HFFc6 (cell line): Measurements from ENCODE around the gene TMSB4X. TPM values are rescaled to one million over a fixed set of nuclear protein-coding genes. Genes with fewer than 3 reads are reported as not detected.

Source experiments
- DNase-seq: peaks from one replicate; pipeline ENCODE4 v3.0.0-alpha.2; 2018
- H3K27ac Mint-ChIP-seq: 2 replicates; pipeline ENCODE4 v1.8.0; 2020; ENCODE audit warnings: mild to moderate bottlenecking, mixed read lengths
- H3K27me3 Mint-ChIP-seq: 2 replicates; pipeline ENCODE4 v1.8.0; 2021; ENCODE audit warnings: mild to moderate bottlenecking, moderate library complexity, mixed read lengths; ENCODE audit not compliant: insufficient read depth
- H3K36me3 Mint-ChIP-seq: 2 replicates; pipeline ENCODE4 v1.8.0; 2021; ENCODE audit warnings: low read depth, mixed read lengths
- H3K4me1 Mint-ChIP-seq: 2 replicates; pipeline ENCODE4 v1.8.0; 2020; ENCODE audit warnings: low read depth, mixed read lengths
- H3K4me3 Mint-ChIP-seq: 2 replicates; pipeline ENCODE4 v1.8.0; 2020; ENCODE audit warnings: mild to moderate bottlenecking, moderate library complexity, mixed read lengths
- H3K9me3 Mint-ChIP-seq: 2 replicates; pipeline ENCODE4 v1.8.0; 2020; ENCODE audit warnings: mild to moderate bottlenecking, mixed read lengths
- CTCF ChIP-seq: fragments of 200-600 bp; sonication (generic); IDR thresholded peaks from 2 replicates; pipeline ENCODE4 v1.5.0; 2021; ENCODE audit warnings: antibody characterized with exemption, mild to moderate bottlenecking
- total RNA-seq, 6 experiments: library from RNA; stranded (reverse); fragmentation: NEBNext Ultra II Directional; extraction: Animal tissue kit (Norgen Biotek cat#: 25700); gene quantifications; 2 replicates in 1 of 6; 3 replicates in 5 of 6; pipeline ENCODE4 v1.2.3, GENCODE V29; 2021

The TMSB4X gene
- total RNA-seq, 6 experiments from 2014 or later, result 2,364 to 3,067 (median 2,845) TPM

GRCh38 chrX:13008189-13008533, 33.3 kb downstream of the TMSB4X start:
- H3K4me3 Mint-ChIP-seq, result no peak overlapping the region; the same call in 1 of the 2 replicates
- peaks cover 39% of the 10 kb centered on the region for H3K4me1 Mint-ChIP-seq
- no peaks in the 10 kb centered on the region for H3K9me3 Mint-ChIP-seq
- H3K36me3 Mint-ChIP-seq, result no peaks in the 10 kb centered on the region
- H3K27ac Mint-ChIP-seq, result peak overlapping the region; percentile 16; the same call in 1 of the 2 replicates
- DNase-seq, result no peak
- TF ChIP-seq CTCF, result no peak
- no peaks in the 10 kb centered on the region for H3K27me3 Mint-ChIP-seq

GRCh38 chrX:13008851-13009250, 33.9 kb downstream of the TMSB4X start:
- H3K9me3 Mint-ChIP-seq, result no peaks in the 10 kb centered on the region
- no peaks in the 10 kb centered on the region for H3K27me3 Mint-ChIP-seq
- no peak overlapping the region for H3K27ac Mint-ChIP-seq
- H3K4me3 Mint-ChIP-seq, result no peak overlapping the region
- no peaks in the 10 kb centered on the region for H3K36me3 Mint-ChIP-seq
- no peak for TF ChIP-seq CTCF
- peaks cover 43% of the 10 kb centered on the region for H3K4me1 Mint-ChIP-seq
- DNase-seq, result no peak

GRCh38 chrX:13009273-13009672, 34.4 kb downstream of the TMSB4X start:
- H3K36me3 Mint-ChIP-seq, result no peaks in the 10 kb centered on the region
- no peaks in the 10 kb centered on the region for H3K9me3 Mint-ChIP-seq
- peaks cover 43% of the 10 kb centered on the region for H3K4me1 Mint-ChIP-seq
- no peaks in the 10 kb centered on the region for H3K27me3 Mint-ChIP-seq
- no peak overlapping the region for H3K4me3 Mint-ChIP-seq
- H3K27ac Mint-ChIP-seq, result no peak overlapping the region
- no peak for TF ChIP-seq CTCF
- no peak for DNase-seq

GRCh38 chrX:13009844-13010243, 34.9 kb downstream of the TMSB4X start:
- Mint-ChIP-seq H3K4me1 (peaks cover 49% of the 10 kb centered on the region), H3K4me3 (no peak overlapping the region), H3K27me3 (no peaks in the 10 kb centered on the region), H3K9me3 (no peaks in the 10 kb centered on the region), H3K36me3 (no peaks in the 10 kb centered on the region), H3K27ac (no peak overlapping the region)
- DNase-seq, result no peak
- no peak for TF ChIP-seq CTCF

- Mint-ChIP-seq H3K36me3 (no peaks in the 10 kb centered on the region), H3K4me3 (no peak overlapping the region), H3K27ac (no peak overlapping the region), H3K27me3 (no peaks in the 10 kb centered on the region), H3K4me1 (peaks cover 50% of the 10 kb centered on the region), H3K9me3 (no peaks in the 10 kb centered on the region)
- no peak for TF ChIP-seq CTCF
- DNase-seq, result no peak
These were observed 35.6 kb downstream of the TMSB4X start for GRCh38 chrX:13010546-13010945.
